AG09319 (cell line): ENCODE measurements around the gene BUD13.
"Not testable (repeated sequence)": the region's sequence is repeated elsewhere in the genome, so short reads cannot be mapped to it uniquely, and the experiment has no call there.

Experiments
- DNase-seq: peaks from one replicate; pipeline ENCODE4 v3.0.0-alpha.2; 2010; ENCODE audit warnings: low read depth; ENCODE audit errors: extremely low read depth
- CTCF ChIP-seq: IDR thresholded peaks from 2 replicates; pipeline ENCODE4 v1.5.1; 2011; ENCODE audit warnings: low read depth, mild to moderate bottlenecking, inconsistent platforms, low read length, moderate library complexity

BUD13 gene

GRCh38 chr11:116813170-116813569 lies 40.4 kb upstream of the BUD13 start:
- no peak for TF ChIP-seq CTCF
- DNase-seq, result no peak

DNA sequence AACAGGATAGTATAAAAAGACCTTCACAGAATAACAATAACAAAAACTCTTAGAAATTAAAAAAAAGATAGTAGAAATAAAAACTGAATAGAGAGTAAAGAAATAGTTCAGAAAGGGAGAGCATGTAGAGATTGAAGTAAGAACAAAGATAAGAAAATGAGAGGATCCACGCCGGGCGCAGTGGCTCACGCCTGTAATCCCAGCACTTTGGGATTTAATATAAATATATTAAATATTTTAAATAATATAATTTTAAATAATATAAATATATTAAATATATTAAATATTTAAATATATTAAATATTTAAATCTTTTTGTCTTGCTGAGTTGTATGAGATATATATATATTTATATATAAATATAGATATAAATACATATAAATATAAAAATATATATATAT lies 39.3 kb upstream of the BUD13 start:
- no peak for TF ChIP-seq CTCF
- DNase-seq, result no peak

DNA sequence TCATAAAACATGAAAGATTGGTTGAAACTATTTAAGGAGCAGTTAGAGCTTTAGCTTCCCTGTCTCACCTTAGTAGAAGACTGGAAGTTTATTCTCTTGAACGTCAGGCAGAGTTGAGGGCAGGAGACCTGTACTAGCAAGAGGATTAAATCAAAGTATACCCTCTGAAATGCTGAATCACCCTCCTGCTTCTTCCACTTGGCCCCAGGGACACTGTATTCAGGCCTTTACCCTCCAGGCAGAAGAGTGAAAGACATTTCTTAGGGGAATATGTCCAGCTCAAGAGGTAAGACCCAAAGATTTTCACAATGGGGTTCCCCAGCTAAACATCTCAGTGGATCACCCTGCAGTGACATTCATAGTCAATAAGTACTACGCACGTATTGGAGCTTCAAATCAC lies 38.4 kb upstream of the BUD13 start:
- no peak for TF ChIP-seq CTCF
- DNase-seq, result no peak

DNA sequence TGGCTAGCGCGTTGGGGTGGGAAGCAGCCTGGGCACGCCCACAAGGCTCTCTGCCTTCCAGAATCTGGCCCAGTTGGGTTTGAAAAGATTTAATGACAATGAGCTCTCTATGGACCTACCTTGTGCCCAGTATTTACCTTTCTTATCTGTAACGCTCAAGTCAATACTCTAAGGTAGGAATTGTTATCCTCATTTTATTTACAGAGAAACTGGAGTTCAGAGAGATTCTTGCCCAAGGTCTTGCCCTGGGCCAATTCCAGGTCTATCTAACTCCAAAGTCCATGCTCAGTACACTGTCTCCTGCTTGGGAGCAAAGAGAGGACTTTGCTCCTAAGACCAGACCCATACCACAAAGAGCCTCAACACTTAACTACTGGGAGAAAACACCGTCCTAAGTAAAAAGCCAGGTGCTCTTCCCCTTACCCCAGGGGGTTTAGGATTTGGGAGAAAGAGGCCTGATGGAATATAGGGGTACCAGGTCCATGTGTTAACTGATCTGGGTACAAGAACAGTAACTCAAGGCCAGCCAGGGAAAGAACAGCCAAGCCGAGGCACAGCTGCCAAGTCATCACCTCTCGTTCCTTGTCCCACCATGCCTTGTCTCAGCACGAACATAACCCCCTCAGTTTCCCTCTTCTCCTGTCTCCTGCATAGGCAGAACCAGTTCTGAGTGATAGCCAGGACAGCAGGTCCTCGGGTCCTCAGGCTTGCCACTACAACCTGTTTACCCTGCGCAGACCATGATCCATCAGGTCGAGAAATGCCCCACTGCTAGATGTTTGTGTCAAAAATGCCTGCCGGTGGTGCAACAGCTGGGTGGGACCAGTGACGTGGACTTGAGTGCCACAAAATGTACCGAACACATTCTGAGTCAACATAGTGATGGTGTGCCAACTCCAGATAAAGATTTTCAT lies 35.7 kb upstream of the BUD13 start:
- no peak for DNase-seq
- TF ChIP-seq CTCF, result no peak

- TF ChIP-seq CTCF, result no peak
- DNase-seq, result no peak
Measured at GRCh38 chr11:116807601-116808261, 34.9 kb upstream of the BUD13 start.

DNA sequence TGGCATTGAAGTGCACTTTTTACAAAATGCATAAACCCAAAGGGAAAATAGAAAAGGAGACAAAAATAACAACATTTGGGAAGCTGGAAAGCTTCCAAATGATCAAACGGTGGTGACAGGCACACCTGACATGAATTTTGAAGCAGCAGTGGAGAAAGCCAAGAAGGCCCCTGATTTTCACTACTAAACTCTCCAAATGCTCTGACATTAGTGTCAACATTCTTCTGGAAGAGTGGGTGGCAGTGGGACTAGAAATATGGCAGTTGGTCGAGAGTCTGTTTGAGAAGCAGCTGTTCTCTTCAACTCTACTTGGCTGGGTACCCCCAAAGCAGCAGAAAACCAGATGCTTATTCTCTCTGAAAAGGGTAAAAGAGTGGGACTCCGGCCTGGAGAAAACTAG lies 31.2 kb upstream of the BUD13 start:
- DNase-seq, result no peak
- TF ChIP-seq CTCF, result no peak

GRCh38 chr11:116801662-116802061 lies 28.9 kb upstream of the BUD13 start:
- DNase-seq, result not testable (repeated sequence)
